HCT116 (cell line): ENCODE data around the gene ZBTB8B. TPM values are rescaled to one million over a fixed set of nuclear protein-coding genes. Genes with fewer than 3 reads are reported as not detected.

Source experiments
- ATAC-seq: fragments of 200-7000 bp; cut with Tn5 transposase; 2 replicates; pipeline ENCODE4 v1.9.1; 2020; ENCODE audit warnings: mild to moderate bottlenecking, moderate library complexity
- BruUV-seq: library from RNA; stranded (reverse); fragments of 400-500 nt; replicated peaks from 2 replicates; lab custom pipeline; 2021; lab: Mats Ljungman, UMichigan
- CTCF ChIA-PET: fragments of 300-600 bp; sonication (Branson Sonifier 250); formaldehyde crosslinking; loops from one replicate; lab custom pipeline; 2021; ENCODE audit warnings: antibody characterized with exemption; lab: Charles Lee
- POLR2A ChIA-PET: fragments of 300-600, 350-600 bp; sonication (Branson Sonifier 250); formaldehyde crosslinking; loops from one replicate; lab custom pipeline; 2021; ENCODE audit warnings: antibody characterized with exemption; lab: Charles Lee
- RAD21 ChIA-PET, 2 experiments: fragments of 300-600 bp; sonication (Branson Sonifier 250); formaldehyde crosslinking; loops; one replicate each; lab custom pipeline; 2023; ENCODE audit warnings: low total read pairs in 2 of 2; ENCODE audit not compliant: uncharacterized antibody in 2 of 2, unreplicated experiment in 2 of 2, low non-redundant PET in 1 of 2; lab: Charles Lee
- DNase-seq: peaks from one replicate; pipeline ENCODE4 v3.0.0-alpha.2; 2010; ENCODE audit warnings: low read depth, low spot score
- H2AFZ ChIP-seq: fragments of 200-600 bp; shearing (Covaris generic), sonication (generic); 2 replicates; pipeline ENCODE4 v1.6.1; 2017; ENCODE audit warnings: low read depth, mixed run types, mixed read lengths, antibody characterized with exemption, low read length; ENCODE audit not compliant: poor library complexity, severe bottlenecking
- H3K27ac ChIP-seq: 2 replicates; pipeline ENCODE4 v1.5.1; 2012; ENCODE audit warnings: low read depth, low read length
- H3K27me3 ChIP-seq: fragments of 200-600 bp; sonication (generic); 2 replicates; pipeline ENCODE4 v1.6.1; 2016; ENCODE audit warnings: mixed run types, low read length, mixed read lengths; ENCODE audit not compliant: insufficient read depth
- H3K36me3 ChIP-seq, 2 experiments: fragments of 200-500 bp in 1 of 2; fragments of 200-600 bp in 1 of 2; sonication (Bioruptor generic) in 1 of 2; sonication (generic) in 1 of 2; 2 replicates each; pipeline versions ENCODE4 v1.5.1 to v1.6.1; 2014 to 2016; ENCODE audit warnings: low read length in 2 of 2, inconsistent platforms in 1 of 2, mixed read lengths in 1 of 2, mixed run types in 1 of 2; ENCODE audit not compliant: insufficient read depth in 2 of 2, control insufficient read depth in 1 of 2
- H3K4me1 ChIP-seq, 2 experiments: fragments of 200-600 bp in 1 of 2; sonication (generic) in 1 of 2; 2 replicates each; pipeline versions ENCODE4 v1.5.1 to v1.6.1; 2012 to 2017; ENCODE audit warnings: low read length in 2 of 2, inconsistent platforms in 1 of 2, mild to moderate bottlenecking in 1 of 2, mixed read lengths in 1 of 2, mixed run types in 1 of 2, moderate library complexity in 1 of 2; ENCODE audit not compliant: insufficient read depth in 2 of 2, control insufficient read depth in 1 of 2
- H3K4me2 ChIP-seq: fragments of 200-600 bp; sonication (generic); 2 replicates; pipeline ENCODE4 v1.6.1; 2017; ENCODE audit warnings: mixed run types, low read length, mixed read lengths
- H3K4me3 ChIP-seq, 2 experiments: fragments of 200-600 bp in 1 of 2; sonication (generic) in 1 of 2; replicated peaks in 1 of 2; 2 replicates each; pipeline ENCODE4 v1.5.1; 2011 to 2016; ENCODE audit warnings: low read length in 2 of 2, control low read depth in 1 of 2, low read depth in 1 of 2, mild to moderate bottlenecking in 1 of 2, mixed read lengths in 1 of 2, mixed run types in 1 of 2
- H3K79me2 ChIP-seq: fragments of 200-600 bp; sonication (generic); 2 replicates; pipeline ENCODE4 v1.6.1; 2017; ENCODE audit warnings: mild to moderate bottlenecking, mixed run types, low read length, moderate library complexity, mixed read lengths; ENCODE audit not compliant: insufficient read depth
- H3K9ac ChIP-seq: fragments of 200-600 bp; sonication (generic); 2 replicates; pipeline ENCODE4 v1.6.1; 2016; ENCODE audit warnings: low read length, mixed read lengths
- H3K9me2 ChIP-seq: fragments of 200-600 bp; sonication (generic), shearing (Covaris generic); 2 replicates; pipeline ENCODE4 v1.6.1; 2017; ENCODE audit warnings: mixed run types, mild to moderate bottlenecking, moderate library complexity; ENCODE audit not compliant: insufficient read depth
- H3K9me3 ChIP-seq, 2 experiments: fragments of 200-500 bp in 1 of 2; fragments of 200-600 bp in 1 of 2; sonication (Bioruptor generic) in 1 of 2; sonication (generic) in 1 of 2; 2 replicates each; pipeline ENCODE4 v1.6.1; 2014 to 2017; ENCODE audit warnings: low read length in 2 of 2, mixed read lengths in 2 of 2, inconsistent platforms in 1 of 2, low read depth in 1 of 2, mild to moderate bottlenecking in 1 of 2, mixed run types in 1 of 2, moderate library complexity in 1 of 2; ENCODE audit not compliant: control insufficient read depth in 1 of 2, insufficient read depth in 1 of 2
- H4K20me1 ChIP-seq: fragments of 200-600 bp; sonication (generic), shearing (Covaris generic); 2 replicates; pipeline ENCODE4 v1.6.1; 2017; ENCODE audit warnings: mixed run types, mild to moderate bottlenecking, moderate library complexity; ENCODE audit not compliant: insufficient read depth
- CBX3 ChIP-seq: IDR thresholded peaks from 2 replicates; pipeline ENCODE4 v1.6.1; 2012; ENCODE audit warnings: low read depth
- POLR2AphosphoS5 ChIP-seq: IDR thresholded peaks from 2 replicates; pipeline ENCODE4 v1.6.1; 2011; ENCODE audit warnings: mild to moderate bottlenecking, low read depth, low read length, moderate library complexity
- RAD21 ChIP-seq: IDR thresholded peaks from 2 replicates; pipeline ENCODE4 v1.6.1; 2012; ENCODE audit warnings: low read depth, mild to moderate bottlenecking
- SIN3A ChIP-seq: IDR thresholded peaks from 2 replicates; pipeline ENCODE4 v1.6.1; 2012; ENCODE audit warnings: low read depth
- SP1 ChIP-seq: IDR thresholded peaks from 2 replicates; pipeline ENCODE4 v1.6.1; 2012; ENCODE audit warnings: low read depth
- SRF ChIP-seq: IDR thresholded peaks from 2 replicates; pipeline ENCODE4 v1.6.1; 2012; ENCODE audit warnings: low read depth
- TCF7L2 ChIP-seq: IDR thresholded peaks from 2 replicates; pipeline ENCODE4 v1.7.0; 2011; ENCODE audit warnings: borderline replicate concordance, inconsistent platforms; ENCODE audit not compliant: insufficient read depth, insufficient read length; ENCODE audit errors: extremely low read depth
- intact Hi-C: fragments of 100-400 bp; cut with micrococcal nuclease; formaldehyde crosslinking; loops from 2 replicates; pipeline ENCODE4 v1.10.0; 2022
- total RNA-seq: library from RNA; stranded (reverse); gene quantifications from one replicate; pipeline ENCODE4 v1.2.1, GENCODE V29; 2021; ENCODE audit not compliant: unreplicated experiment

Gene ZBTB8B
- total RNA-seq, 1 experiment from 2014 or later, result 0.25 TPM

DNA sequence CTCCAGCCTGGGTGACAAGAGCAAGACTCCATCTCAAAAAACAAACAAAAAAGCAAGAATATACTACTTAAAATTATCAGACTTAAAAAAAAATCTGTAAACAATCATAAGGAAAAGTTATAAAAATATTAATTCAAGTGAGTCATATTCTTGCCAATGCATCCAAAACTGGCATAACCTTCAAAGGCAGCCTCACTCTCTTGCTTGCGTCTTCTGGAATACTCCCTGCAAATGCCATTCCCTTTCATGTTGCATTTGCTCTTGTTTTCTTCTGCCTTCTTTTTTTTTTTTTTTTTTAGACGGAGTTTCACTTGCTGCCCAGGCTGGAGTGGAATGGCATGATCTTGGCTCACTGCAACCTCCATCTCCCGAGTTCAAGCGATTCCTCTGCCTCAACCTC lies 42.1 kb downstream of the ZBTB8B start:
- H3K36me3 ChIP-seq, result no peaks in the 10 kb centered on the region
- H4K20me1 ChIP-seq, result no peaks in the 10 kb centered on the region
- H3K9ac ChIP-seq, result no peak overlapping the region
- no peak overlapping the region for H2AFZ ChIP-seq
- peaks cover 6 to 12% of the 10 kb centered on the region in 2 experiments; a peak in 3 of 4 replicates for H3K4me1 ChIP-seq
- intact Hi-C loops, result no loop called here
- no peaks in the 10 kb centered on the region for H3K9me2 ChIP-seq
- H3K27me3 ChIP-seq, result no peaks in the 10 kb centered on the region
- H3K4me2 ChIP-seq, result no peak overlapping the region
- BruUV-seq, result no TSS peak
- no peak for DNase-seq
- TF ChIP-seq SIN3A (no peak), SP1 (no peak), POLR2AphosphoS5 (no peak)
- TF ChIP-seq, all 23 proteins: peak for 0
- CTCF ChIA-PET, result interaction anchor here (2.4 kb wide), 1 partner anchor 14 kb away, joined by 9 read pairs; no protein-coding TSS in a partner anchor
- Histone ChIP-seq H3K9me3 (no peaks in the 10 kb centered on the region), H3K27ac (no peak overlapping the region), H3K4me3 (no peak overlapping the region), H3K79me2 (no peaks in the 10 kb centered on the region)
- RAD21 ChIA-PET, result no interaction called here
- POLR2A ChIA-PET, result no interaction called here
- no peak for ATAC-seq

- H2AFZ ChIP-seq, result no peak overlapping the region
- H4K20me1 ChIP-seq, result no peaks in the 10 kb centered on the region
- no peak overlapping the region for H3K9ac ChIP-seq
- TF ChIP-seq TCF7L2, result no peak
- no peak for TF ChIP-seq CBX3
- TF ChIP-seq RAD21, result no peak
- TF ChIP-seq POLR2AphosphoS5, result no peak
- TF ChIP-seq SRF, result no peak
- TF ChIP-seq, all 23 proteins: peak for 0
- H3K4me3 ChIP-seq, result no peak overlapping the region
- H3K4me2 ChIP-seq, result no peak overlapping the region
- DNase-seq (no peak), ATAC-seq (no peak)
- ChIA-PET POLR2A (no interaction called here), CTCF (interaction anchor here (2.4 kb wide), 1 partner anchor 12 kb away, joined by 9 read pairs; no protein-coding TSS in a partner anchor), RAD21 (no interaction called here)
- H3K9me3 ChIP-seq, result no peaks in the 10 kb centered on the region
- no peaks in the 10 kb centered on the region for H3K9me2 ChIP-seq
- no peaks in the 10 kb centered on the region for H3K79me2 ChIP-seq
- no peak overlapping the region for H3K27ac ChIP-seq
- peaks cover 6 to 12% of the 10 kb centered on the region in 2 experiments; a peak in 3 of 4 replicates for H3K4me1 ChIP-seq
- no peaks in the 10 kb centered on the region for H3K27me3 ChIP-seq
- H3K36me3 ChIP-seq, result no peaks in the 10 kb centered on the region
- no TSS peak for BruUV-seq
- intact Hi-C loops, result no loop called here
Measured at GRCh38 chr1:32508761-32509160, 43.9 kb downstream of the ZBTB8B start.
